HFFc6 (cell line): Measurements from ENCODE around the gene DUS2. TPM values are rescaled to one million over a fixed set of nuclear protein-coding genes. Genes with fewer than 3 reads are reported as not detected.

Source experiments
- DNase-seq: peaks from one replicate; pipeline ENCODE4 v3.0.0-alpha.2; 2018
- H3K27ac Mint-ChIP-seq: 2 replicates; pipeline ENCODE4 v1.8.0; 2020; ENCODE audit warnings: mild to moderate bottlenecking, mixed read lengths
- H3K27me3 Mint-ChIP-seq: 2 replicates; pipeline ENCODE4 v1.8.0; 2021; ENCODE audit warnings: mild to moderate bottlenecking, moderate library complexity, mixed read lengths; ENCODE audit not compliant: insufficient read depth
- H3K36me3 Mint-ChIP-seq: 2 replicates; pipeline ENCODE4 v1.8.0; 2021; ENCODE audit warnings: low read depth, mixed read lengths
- H3K4me1 Mint-ChIP-seq: 2 replicates; pipeline ENCODE4 v1.8.0; 2020; ENCODE audit warnings: low read depth, mixed read lengths
- H3K4me3 Mint-ChIP-seq: 2 replicates; pipeline ENCODE4 v1.8.0; 2020; ENCODE audit warnings: mild to moderate bottlenecking, moderate library complexity, mixed read lengths
- H3K9me3 Mint-ChIP-seq: 2 replicates; pipeline ENCODE4 v1.8.0; 2020; ENCODE audit warnings: mild to moderate bottlenecking, mixed read lengths
- total RNA-seq, 6 experiments: library from RNA; stranded (reverse); fragmentation: NEBNext Ultra II Directional; extraction: Animal tissue kit (Norgen Biotek cat#: 25700); gene quantifications; 2 replicates in 1 of 6; 3 replicates in 5 of 6; pipeline ENCODE4 v1.2.3, GENCODE V29; 2021
- TF ChIP-seq, protein P1 (sequence below): fragments of 200-600 bp; sonication (generic); IDR thresholded peaks from 2 replicates; pipeline ENCODE4 v1.5.0; 2021; ENCODE audit warnings: antibody characterized with exemption, mild to moderate bottlenecking

The DUS2 gene
- total RNA-seq, 6 experiments from 2014 or later: 13.3 to 17.4 (median 15.9) TPM

- Mint-ChIP-seq H3K27me3 (no peaks in the 10 kb centered on the region), H3K9me3 (no peaks in the 10 kb centered on the region), H3K27ac (no peak overlapping the region; the same call in 1 of the 2 replicates), H3K4me1 (peaks cover 28% of the 10 kb centered on the region), H3K36me3 (peaks cover 7% of the 10 kb centered on the region; the same call in 1 of the 2 replicates), H3K4me3 (no peak overlapping the region)
- TF ChIP-seq, protein P1, sequence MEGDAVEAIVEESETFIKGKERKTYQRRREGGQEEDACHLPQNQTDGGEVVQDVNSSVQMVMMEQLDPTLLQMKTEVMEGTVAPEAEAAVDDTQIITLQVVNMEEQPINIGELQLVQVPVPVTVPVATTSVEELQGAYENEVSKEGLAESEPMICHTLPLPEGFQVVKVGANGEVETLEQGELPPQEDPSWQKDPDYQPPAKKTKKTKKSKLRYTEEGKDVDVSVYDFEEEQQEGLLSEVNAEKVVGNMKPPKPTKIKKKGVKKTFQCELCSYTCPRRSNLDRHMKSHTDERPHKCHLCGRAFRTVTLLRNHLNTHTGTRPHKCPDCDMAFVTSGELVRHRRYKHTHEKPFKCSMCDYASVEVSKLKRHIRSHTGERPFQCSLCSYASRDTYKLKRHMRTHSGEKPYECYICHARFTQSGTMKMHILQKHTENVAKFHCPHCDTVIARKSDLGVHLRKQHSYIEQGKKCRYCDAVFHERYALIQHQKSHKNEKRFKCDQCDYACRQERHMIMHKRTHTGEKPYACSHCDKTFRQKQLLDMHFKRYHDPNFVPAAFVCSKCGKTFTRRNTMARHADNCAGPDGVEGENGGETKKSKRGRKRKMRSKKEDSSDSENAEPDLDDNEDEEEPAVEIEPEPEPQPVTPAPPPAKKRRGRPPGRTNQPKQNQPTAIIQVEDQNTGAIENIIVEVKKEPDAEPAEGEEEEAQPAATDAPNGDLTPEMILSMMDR: no peak
- no peak for DNase-seq
Observed at GRCh38 chr16:68062910-68063393, 39.9 kb downstream of the DUS2 start.

GRCh38 chr16:68064791-68065365 is 41.8 kb downstream of the DUS2 start:
- peaks cover 8% of the 10 kb centered on the region; the same call in 1 of the 2 replicates for H3K36me3 Mint-ChIP-seq
- H3K27ac Mint-ChIP-seq: peak overlapping the region; percentile 64
- TF ChIP-seq, protein P1: peak; percentile 87
- peaks cover 28% of the 10 kb centered on the region for H3K4me1 Mint-ChIP-seq
- H3K4me3 Mint-ChIP-seq: no peak overlapping the region; the same call in 1 of the 2 replicates
- H3K9me3 Mint-ChIP-seq: no peaks in the 10 kb centered on the region
- H3K27me3 Mint-ChIP-seq: no peaks in the 10 kb centered on the region
- peak; percentile 87 for DNase-seq

GRCh38 chr16:68065716-68066305 is 42.7 kb downstream of the DUS2 start:
- peak overlapping the region; percentile 64 for H3K27ac Mint-ChIP-seq

GRCh38 chr16:68066763-68067162 is 43.7 kb downstream of the DUS2 start:
- TF ChIP-seq, protein P1: no peak
- no peaks in the 10 kb centered on the region for H3K27me3 Mint-ChIP-seq
- no peak overlapping the region for H3K4me3 Mint-ChIP-seq
- no peaks in the 10 kb centered on the region for H3K9me3 Mint-ChIP-seq
- peaks cover 31% of the 10 kb centered on the region for H3K4me1 Mint-ChIP-seq
- no peak for DNase-seq
- peaks cover 8% of the 10 kb centered on the region for H3K36me3 Mint-ChIP-seq
- no peak overlapping the region for H3K27ac Mint-ChIP-seq

More at GRCh38 chr16:68065716-68066305, 42.7 kb downstream of the DUS2 start:
- H3K9me3 Mint-ChIP-seq: no peaks in the 10 kb centered on the region
- H3K4me3 Mint-ChIP-seq: peak overlapping the region; percentile 55
- DNase-seq: peak; percentile 75
- TF ChIP-seq, protein P1: no peak; the same call in 1 of the 2 replicates
- peaks cover 8% of the 10 kb centered on the region for H3K36me3 Mint-ChIP-seq
- peaks cover 28% of the 10 kb centered on the region for H3K4me1 Mint-ChIP-seq
- H3K27me3 Mint-ChIP-seq: no peaks in the 10 kb centered on the region

GRCh38 chr16:68068926-68069325 is 45.8 kb downstream of the DUS2 start:
- no peak for DNase-seq
- TF ChIP-seq, protein P1: no peak
- Mint-ChIP-seq H3K4me1 (peaks cover 40% of the 10 kb centered on the region), H3K36me3 (peaks cover 16% of the 10 kb centered on the region), H3K9me3 (no peaks in the 10 kb centered on the region), H3K4me3 (no peak overlapping the region), H3K27me3 (no peaks in the 10 kb centered on the region), H3K27ac (no peak overlapping the region)
